Measurements from ENCODE around the gene TTC7B. TPM values are rescaled to one million over a fixed set of nuclear protein-coding genes. Genes with fewer than 3 reads are reported as not detected.

TTC7B gene
- total RNA-seq, 4 donors from 2014 or later: 8.4 to 11.2 (median 9.2) TPM

GRCh38 chr14:90574188-90575131, 241.8 kb downstream of the TTC7B start:
- in situ Hi-C loops (cut with MboI; ENCODE audit: low pct_ligation_motif_present in 1 of 4, low pct_unique_long_range_greater_than_20kb in 1 of 4, low sequenced_read_pairs in 3 of 4): no loop called here
- 79 to 81% methylated on average over 8 to 13 of the region's 13 CpGs for WGBS, 2 donors (ENCODE audit: low coverage in 1 of 2)
- intact Hi-C loops (cut with DNase I; ENCODE audit: low total_unique reads): no loop called here

GRCh38 chr14:90573385-90574105, 242.7 kb downstream of the TTC7B start:
- WGBS, 2 donors (ENCODE audit: low coverage in 1 of 2): 86 to 91% methylated on average over 19 to 29 of the region's 29 CpGs
- H3K4me1 ChIP-seq: peaks cover 0 to 11% (median 2%) of the 10 kb centered on the region in 4 donors
- no peak overlapping the region for H3K4me3 ChIP-seq
- in situ Hi-C loops (cut with MboI; ENCODE audit: low pct_ligation_motif_present in 1 of 4, low pct_unique_long_range_greater_than_20kb in 1 of 4, low sequenced_read_pairs in 3 of 4) (no loop called here), intact Hi-C loops (cut with DNase I; ENCODE audit: low total_unique reads) (no loop called here)
- TF ChIP-seq POLR2A (IDR thresholded peaks at IDR 0.05): no peak
- no peak overlapping the region for H3K27ac ChIP-seq
- H3K27me3 ChIP-seq: no peaks in the 10 kb centered on the region
- H3K36me3 ChIP-seq: no peaks in the 10 kb centered on the region
- DNase-seq: no peak
- H3K9me3 ChIP-seq: no peaks in the 10 kb centered on the region

More at GRCh38 chr14:90574188-90575131, 241.8 kb downstream of the TTC7B start:
- H3K9me3 ChIP-seq: no peaks in the 10 kb centered on the region
- DNase-seq: no peak
- peak overlapping the region in 1 of 4 donors; percentile 17 for H3K27ac ChIP-seq
- H3K4me1 ChIP-seq: peaks cover 0 to 6% (median 0%) of the 10 kb centered on the region in 4 donors
- no peaks in the 10 kb centered on the region for H3K27me3 ChIP-seq
- no peak overlapping the region for H3K4me3 ChIP-seq
- no peaks in the 10 kb centered on the region for H3K36me3 ChIP-seq
- TF ChIP-seq CTCF (IDR thresholded peaks at IDR 0.05): no peak
- TF ChIP-seq POLR2AphosphoS5 (IDR thresholded peaks at IDR 0.05): no peak

GRCh38 chr14:90572441-90573150, 243.6 kb downstream of the TTC7B start:
- WGBS, 2 donors (ENCODE audit: low coverage in 1 of 2): 88 to 89% methylated on average over 8 to 11 of the region's 11 CpGs
- TF ChIP-seq POLR2AphosphoS5 (IDR thresholded peaks at IDR 0.05) (no peak), POLR2A (IDR thresholded peaks at IDR 0.05) (no peak), EP300 (IDR thresholded peaks at IDR 0.05; ENCODE audit: low read depth) (no peak), CTCF (IDR thresholded peaks at IDR 0.05) (no peak)
- intact Hi-C loops (cut with DNase I; ENCODE audit: low total_unique reads): no loop called here

GRCh38 chr14:90571149-90571947, 244.9 kb downstream of the TTC7B start:
- H3K4me1 ChIP-seq: peaks cover 0 to 15% (median 5%) of the 10 kb centered on the region in 4 donors
- no peak overlapping the region for H3K27ac ChIP-seq
- no peaks in the 10 kb centered on the region for H3K9me3 ChIP-seq
- in situ Hi-C loops (cut with MboI; ENCODE audit: low pct_ligation_motif_present in 1 of 4, low pct_unique_long_range_greater_than_20kb in 1 of 4, low sequenced_read_pairs in 3 of 4) (no loop called here), intact Hi-C loops (cut with DNase I; ENCODE audit: low total_unique reads) (no loop called here)
- WGBS, 2 donors (ENCODE audit: low coverage in 1 of 2): 85 to 89% methylated on average over 10 to 13 of the region's 13 CpGs
- TF ChIP-seq POLR2AphosphoS5 (IDR thresholded peaks at IDR 0.05) (no peak), EP300 (IDR thresholded peaks at IDR 0.05; ENCODE audit: low read depth) (no peak), CTCF (IDR thresholded peaks at IDR 0.05) (no peak), POLR2A (IDR thresholded peaks at IDR 0.05) (no peak)
- no peak overlapping the region for H3K4me3 ChIP-seq
- no peaks in the 10 kb centered on the region for H3K27me3 ChIP-seq
- no peaks in the 10 kb centered on the region for H3K36me3 ChIP-seq
- DNase-seq: no peak

More at GRCh38 chr14:90572441-90573150, 243.6 kb downstream of the TTC7B start:
- Histone ChIP-seq H3K27me3 (no peaks in the 10 kb centered on the region), H3K9me3 (no peaks in the 10 kb centered on the region), H3K27ac (no peak overlapping the region), H3K36me3 (no peaks in the 10 kb centered on the region), H3K4me3 (no peak overlapping the region), H3K4me1 (peaks cover 0 to 15% (median 5%) of the 10 kb centered on the region in 4 donors)
- DNase-seq: no peak
- in situ Hi-C loops (cut with MboI; ENCODE audit: low pct_ligation_motif_present in 1 of 4, low pct_unique_long_range_greater_than_20kb in 1 of 4, low sequenced_read_pairs in 3 of 4): no loop called here
